ENCODE measurements around the gene TMEM243. TPM values are rescaled to one million over a fixed set of nuclear protein-coding genes. Genes with fewer than 3 reads are reported as not detected.
"Not testable (repeated sequence)": the region's sequence is repeated elsewhere in the genome, so short reads cannot be mapped to it uniquely, and the experiment has no call there.

The TMEM243 gene
- total and polyA plus RNA-seq, 2 donors from 2014 or later: 37.7 to 50.3 TPM

- H3K9me3 ChIP-seq (ENCODE audit: control insufficient read depth in 2 of 3, insufficient read depth in 1 of 3, low read length in 3 of 3): peaks cover 0 to 11% (median 2%) of the 10 kb centered on the region in 3 donors
- H3K4me1 ChIP-seq (ENCODE audit: control insufficient read depth in 2 of 3, insufficient read depth in 2 of 3, low read depth in 1 of 3, low read length in 3 of 3): peaks cover 0 to 14% (median 7%) of the 10 kb centered on the region in 3 donors
- no peak for TF ChIP-seq CTCF (IDR thresholded peaks at IDR 0.05; ENCODE audit: borderline replicate concordance, extremely low read depth, insufficient read depth)
- peak overlapping the region in 1 of 3 donors; percentile 15 for H3K4me3 ChIP-seq (ENCODE audit: low read length in 3 of 3)
- H3K27ac ChIP-seq (ENCODE audit: low read depth in 2 of 2, low read length in 2 of 2): no peak overlapping the region
- no peak overlapping the region for H3K9ac ChIP-seq (ENCODE audit: low read length in 3 of 3)
- H3K36me3 ChIP-seq (ENCODE audit: control insufficient read depth in 2 of 3, insufficient read depth in 3 of 3, low read length in 3 of 3): no peaks in the 10 kb centered on the region
- H3K27me3 ChIP-seq (ENCODE audit: control insufficient read depth, insufficient read depth, low read length): no peaks in the 10 kb centered on the region
- no peak for DNase-seq
- intact Hi-C loops (cut with DNase I): no loop called here
- FAIRE-seq: no peak
Observed at GRCh38 chr7:87210506-87210905, 9.0 kb downstream of the TMEM243 start.

DNA sequence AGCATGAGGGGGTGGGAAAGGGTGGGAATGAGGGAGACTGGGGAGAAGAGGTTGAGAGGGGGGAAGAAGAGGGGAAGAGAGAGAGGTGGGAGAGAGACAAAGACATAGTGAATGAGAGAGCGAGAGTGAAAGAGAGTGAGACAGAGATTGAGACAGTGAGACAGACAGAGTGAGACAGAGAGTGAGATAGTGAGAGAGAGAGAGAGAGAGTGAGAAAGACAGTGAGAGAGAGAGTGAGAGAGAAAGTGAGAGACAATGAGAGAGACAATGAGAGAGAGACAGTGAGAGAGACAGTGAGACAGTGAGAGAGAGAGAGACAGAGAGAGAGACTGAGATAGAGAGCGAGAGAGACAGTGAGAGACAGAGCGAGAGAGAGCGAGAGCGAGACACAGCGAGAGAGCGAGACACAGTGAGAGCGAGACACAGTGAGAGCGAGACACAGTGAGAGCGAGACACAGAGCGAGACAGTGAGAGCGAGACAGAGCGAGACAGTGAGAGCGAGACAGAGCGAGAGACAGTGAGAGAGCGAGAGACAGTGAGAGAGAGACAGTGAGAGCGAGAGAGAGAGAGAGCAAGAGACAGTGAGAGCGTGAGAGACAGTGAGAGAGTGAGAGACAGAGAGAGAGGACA is 10.1 kb downstream of the TMEM243 start:
- FAIRE-seq (no peak), DNase-seq (no peak)
- intact Hi-C loops (cut with DNase I): no loop called here
- Histone ChIP-seq H3K36me3 (ENCODE audit: control insufficient read depth in 2 of 3, insufficient read depth in 3 of 3, low read length in 3 of 3) (no peaks in the 10 kb centered on the region), H3K9me3 (ENCODE audit: control insufficient read depth in 2 of 3, insufficient read depth in 1 of 3, low read length in 3 of 3) (peaks cover 0 to 17% (median 2%) of the 10 kb centered on the region in 3 donors), H3K27ac (ENCODE audit: low read depth in 2 of 2, low read length in 2 of 2) (no peak overlapping the region), H3K9ac (ENCODE audit: low read length in 3 of 3) (no peak overlapping the region), H3K4me3 (ENCODE audit: low read length in 3 of 3) (no peak overlapping the region), H3K27me3 (ENCODE audit: control insufficient read depth, insufficient read depth, low read length) (no peaks in the 10 kb centered on the region), H3K4me1 (ENCODE audit: control insufficient read depth in 2 of 3, insufficient read depth in 2 of 3, low read depth in 1 of 3, low read length in 3 of 3) (peaks cover 0 to 14% (median 7%) of the 10 kb centered on the region in 3 donors)
- no peak for TF ChIP-seq CTCF (IDR thresholded peaks at IDR 0.05; ENCODE audit: borderline replicate concordance, extremely low read depth, insufficient read depth)

GRCh38 chr7:87206361-87206760 is 13.2 kb downstream of the TMEM243 start:
- intact Hi-C loops (cut with DNase I): no loop called here
- Histone ChIP-seq H3K9ac (ENCODE audit: low read length in 3 of 3) (no peak overlapping the region), H3K9me3 (ENCODE audit: control insufficient read depth in 2 of 3, insufficient read depth in 1 of 3, low read length in 3 of 3) (peaks cover 0 to 17% (median 2%) of the 10 kb centered on the region in 3 donors), H3K4me1 (ENCODE audit: control insufficient read depth in 2 of 3, insufficient read depth in 2 of 3, low read depth in 1 of 3, low read length in 3 of 3) (peaks cover 0 to 20% (median 17%) of the 10 kb centered on the region in 3 donors), H3K36me3 (ENCODE audit: control insufficient read depth in 2 of 3, insufficient read depth in 3 of 3, low read length in 3 of 3) (no peaks in the 10 kb centered on the region), H3K27me3 (ENCODE audit: control insufficient read depth, insufficient read depth, low read length) (no peaks in the 10 kb centered on the region), H3K27ac (ENCODE audit: low read depth in 2 of 2, low read length in 2 of 2) (no peak overlapping the region), H3K4me3 (ENCODE audit: low read length in 3 of 3) (no peak overlapping the region)
- no peak for DNase-seq
- TF ChIP-seq CTCF (IDR thresholded peaks at IDR 0.05; ENCODE audit: borderline replicate concordance, extremely low read depth, insufficient read depth): no peak
- FAIRE-seq: no peak

DNA sequence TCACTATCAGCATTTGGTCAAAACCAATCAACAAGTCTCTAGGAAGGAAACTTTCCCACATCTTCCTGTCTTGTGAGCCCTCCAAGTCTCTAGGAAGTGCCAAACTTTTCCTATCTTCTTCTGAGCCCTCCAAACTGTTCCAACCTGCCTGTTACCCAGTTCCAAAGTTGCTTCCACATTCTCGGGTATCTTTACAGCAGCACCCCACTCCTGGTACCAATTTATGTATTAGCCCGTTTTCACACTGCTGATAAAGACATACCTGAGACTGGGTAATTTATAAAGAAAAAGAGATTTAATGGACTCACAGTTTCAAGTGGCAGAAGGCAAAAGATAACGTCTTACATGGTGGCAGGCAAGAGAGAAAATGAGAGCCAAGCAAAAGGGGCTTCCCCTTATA is 13.8 kb downstream of the TMEM243 start:
- intact Hi-C loops (cut with DNase I); H3K36me3 ChIP-seq (ENCODE audit: control insufficient read depth in 2 of 3, insufficient read depth in 3 of 3, low read length in 3 of 3); H3K27me3 ChIP-seq (ENCODE audit: control insufficient read depth, insufficient read depth, low read length); H3K27ac ChIP-seq (ENCODE audit: low read depth in 2 of 2, low read length in 2 of 2); DNase-seq; FAIRE-seq; H3K9ac ChIP-seq (ENCODE audit: low read length in 3 of 3); H3K4me3 ChIP-seq (ENCODE audit: low read length in 3 of 3): not testable (repeated sequence)
- Histone ChIP-seq H3K9me3 (ENCODE audit: control insufficient read depth in 2 of 3, insufficient read depth in 1 of 3, low read length in 3 of 3) (peaks cover 0 to 17% (median 2%) of the 10 kb centered on the region in 3 donors), H3K4me1 (ENCODE audit: control insufficient read depth in 2 of 3, insufficient read depth in 2 of 3, low read depth in 1 of 3, low read length in 3 of 3) (peaks cover 0 to 24% (median 13%) of the 10 kb centered on the region in 3 donors)
